ENCODE data around the gene PNPLA1.

The PNPLA1 gene

GRCh38 chr6:36235862-36236261 lies 34.0 kb upstream of the PNPLA1 start (continued):
- no peak for TF ChIP-seq ZNF704 (tag by site-specific recombination; IDR thresholded peaks at IDR 0.05)
- no peak for TF ChIP-seq SALL2 (tag by site-specific recombination; IDR thresholded peaks at IDR 0.05; ENCODE audit: borderline replicate concordance)
- TF ChIP-seq ZNF747 (tag by site-specific recombination; IDR thresholded peaks at IDR 0.05) = no peak
- TF ChIP-seq ZNF555 (tag by site-specific recombination; conservative IDR thresholded peaks at IDR 0.05) = no peak
- no peak for TF ChIP-seq CTCF (tag by site-specific recombination; IDR thresholded peaks at IDR 0.05)

GRCh38 chr6:36239774-36240173 lies 30.1 kb upstream of the PNPLA1 start:
- TF ChIP-seq ZNF280C (tag by site-specific recombination; IDR thresholded peaks at IDR 0.05) = no peak
- no peak for TF ChIP-seq SCRT1 (tag by site-specific recombination; IDR thresholded peaks at IDR 0.05; ENCODE audit: borderline replicate concordance)
- TF ChIP-seq REPIN1 (tag by site-specific recombination; IDR thresholded peaks at IDR 0.05; ENCODE audit: low read depth) = no peak
- no peak for TF ChIP-seq ZNF214 (tag by site-specific recombination; IDR thresholded peaks at IDR 0.05; ENCODE audit: borderline replicate concordance)
- no peak for TF ChIP-seq ZNF148 (tag by site-specific recombination; IDR thresholded peaks at IDR 0.05; ENCODE audit: borderline replicate concordance)
- no peak for TF ChIP-seq ZBTB44 (tag by site-specific recombination; IDR thresholded peaks at IDR 0.05)
- TF ChIP-seq ZNF530 (tag by site-specific recombination; IDR thresholded peaks at IDR 0.05; ENCODE audit: low read depth) = no peak
- TF ChIP-seq ZNF664 (tag by site-specific recombination; IDR thresholded peaks at IDR 0.05) = no peak
- no peak for TF ChIP-seq ZNF623 (tag by site-specific recombination; IDR thresholded peaks at IDR 0.05)
- TF ChIP-seq ZXDB (tag by site-specific recombination; IDR thresholded peaks at IDR 0.05) = no peak
- TF ChIP-seq ZNF302 (tag by site-specific recombination; IDR thresholded peaks at IDR 0.05; ENCODE audit: low read depth) = no peak
- TF ChIP-seq ZIC2 (tag by site-specific recombination; IDR thresholded peaks at IDR 0.05) = no peak
- Histone ChIP-seq H3K4me1 (ENCODE audit: control insufficient read depth, insufficient read depth, low read length) (no peaks in the 10 kb centered on the region), H3K4me3 (ENCODE audit: low read depth, low read length) (no peak overlapping the region), H3K36me3 (ENCODE audit: control insufficient read depth in 2 of 2, insufficient read depth in 1 of 2, low read length in 2 of 2) (no peaks in the 10 kb centered on the region), H3K9me3 (ENCODE audit: control insufficient read depth, insufficient read depth, low read depth, low read length) (no peaks in the 10 kb centered on the region), H3K27ac (ENCODE audit: extremely low read depth, low read depth, low read length) (no peak overlapping the region)
- ChIA-PET POLR2A (no interaction called here), CTCF (interaction anchor here (1.4 kb wide), 1 partner anchor 12 kb away, joined by 3 read pairs; no protein-coding TSS in a partner anchor)

Measured in HEK293 (cell line).